ENCODE data around the gene TTC28. TPM values are rescaled to one million over a fixed set of nuclear protein-coding genes. Genes with fewer than 3 reads are reported as not detected.

TTC28 gene
- total and polyA plus RNA-seq, 2 donors (not counting 3 experiments of a cell fraction or from before 2014, with no cell fraction given): 16.5 to 51.1 TPM

DNA sequence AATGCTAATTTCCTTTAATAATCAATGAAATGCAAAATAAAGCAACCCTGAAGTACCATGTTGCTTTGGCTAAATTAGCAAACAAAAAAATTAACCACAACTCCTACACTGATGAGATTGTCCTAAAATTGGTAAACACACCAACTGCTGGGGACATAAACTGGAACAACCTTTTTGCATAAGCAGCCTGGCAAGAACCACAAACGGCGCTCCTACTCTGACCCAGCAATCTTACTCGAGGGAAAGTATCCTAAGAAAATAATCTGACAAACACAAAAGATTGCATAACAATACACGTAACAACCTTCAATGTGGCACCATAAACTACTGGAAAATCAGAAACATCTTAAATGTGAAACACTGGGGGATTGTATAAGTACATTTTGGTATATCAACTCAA, 570.8 kb downstream of the TTC28 start:
- Histone ChIP-seq H3K36me3 (ENCODE audit: control insufficient read depth in 2 of 2, extremely low read depth in 1 of 2, insufficient read depth in 2 of 2, low read length in 2 of 2) (peaks cover 0 to 4% of the 10 kb centered on the region in 2 experiments), H3K27ac (ENCODE audit: insufficient read depth, low read depth, low read length) (no peak overlapping the region), H3K4me3 (replicated peaks in 1 of 3; ENCODE audit: insufficient read depth in 1 of 3, low read depth in 1 of 3, low read length in 3 of 3) (no peak overlapping the region), H3K79me2 (ENCODE audit: control insufficient read depth, insufficient read depth, low read length) (no peaks in the 10 kb centered on the region), H3K4me1 (ENCODE audit: control insufficient read depth, extremely low read depth, insufficient read depth, low read length) (no peaks in the 10 kb centered on the region), H4K20me1 (replicated peaks; ENCODE audit: control insufficient read depth, extremely low read depth, insufficient read depth, low read length) (no peaks in the 10 kb centered on the region), H3K9me1 (replicated peaks; ENCODE audit: control insufficient read depth, extremely low read depth, insufficient read depth, low read length) (no peaks in the 10 kb centered on the region), H3K9me3 (replicated peaks; ENCODE audit: control insufficient read depth, insufficient read depth, low read length) (no peaks in the 10 kb centered on the region), H2AFZ (ENCODE audit: low read depth, low read length) (no peak overlapping the region), H3K9ac (replicated peaks; ENCODE audit: extremely low read depth, insufficient read depth, low read length) (no peak overlapping the region), H3K27me3 (ENCODE audit: control insufficient read depth in 2 of 2, insufficient read depth in 2 of 2, low read length in 2 of 2) (no peaks in the 10 kb centered on the region), H3K4me2 (ENCODE audit: insufficient read depth, low read length) (no peak overlapping the region)
- intact Hi-C loops (cut with micrococcal nuclease) (no loop called here), dilution Hi-C loops (cut with MboI; ENCODE audit: extremely low pct_ligation_motif_present, low sequenced_read_pairs) (no loop called here)
- TF ChIP-seq EZH2 (IDR thresholded peaks at IDR 0.05; ENCODE audit: borderline replicate concordance, low read depth, low read length, severe bottlenecking) (no peak), MAX (IDR thresholded peaks at IDR 0.05; ENCODE audit: insufficient read depth, insufficient read length) (no peak), FOS (IDR thresholded peaks at IDR 0.05; ENCODE audit: borderline replicate concordance, insufficient read depth, low read length) (no peak), MYC (IDR thresholded peaks at IDR 0.05; ENCODE audit: low read depth, low read length) (no peak), POLR2A (IDR thresholded peaks at IDR 0.05; ENCODE audit: low read depth, low read length) (no peak), JUN (IDR thresholded peaks at IDR 0.05; ENCODE audit: borderline replicate concordance, insufficient read depth, insufficient read length, low read depth) (no peak), GATA2 (IDR thresholded peaks at IDR 0.05; ENCODE audit: insufficient read depth, insufficient read length, low read depth, low read length) (no peak), POLR2AphosphoS5 (IDR thresholded peaks at IDR 0.05; ENCODE audit: insufficient read depth, low read depth, low read length) (no peak)
- TF ChIP-seq, protein P1, sequence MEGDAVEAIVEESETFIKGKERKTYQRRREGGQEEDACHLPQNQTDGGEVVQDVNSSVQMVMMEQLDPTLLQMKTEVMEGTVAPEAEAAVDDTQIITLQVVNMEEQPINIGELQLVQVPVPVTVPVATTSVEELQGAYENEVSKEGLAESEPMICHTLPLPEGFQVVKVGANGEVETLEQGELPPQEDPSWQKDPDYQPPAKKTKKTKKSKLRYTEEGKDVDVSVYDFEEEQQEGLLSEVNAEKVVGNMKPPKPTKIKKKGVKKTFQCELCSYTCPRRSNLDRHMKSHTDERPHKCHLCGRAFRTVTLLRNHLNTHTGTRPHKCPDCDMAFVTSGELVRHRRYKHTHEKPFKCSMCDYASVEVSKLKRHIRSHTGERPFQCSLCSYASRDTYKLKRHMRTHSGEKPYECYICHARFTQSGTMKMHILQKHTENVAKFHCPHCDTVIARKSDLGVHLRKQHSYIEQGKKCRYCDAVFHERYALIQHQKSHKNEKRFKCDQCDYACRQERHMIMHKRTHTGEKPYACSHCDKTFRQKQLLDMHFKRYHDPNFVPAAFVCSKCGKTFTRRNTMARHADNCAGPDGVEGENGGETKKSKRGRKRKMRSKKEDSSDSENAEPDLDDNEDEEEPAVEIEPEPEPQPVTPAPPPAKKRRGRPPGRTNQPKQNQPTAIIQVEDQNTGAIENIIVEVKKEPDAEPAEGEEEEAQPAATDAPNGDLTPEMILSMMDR (IDR thresholded peaks at IDR 0.05; ENCODE audit: extremely low read depth in 1 of 2, insufficient read depth in 1 of 2, low read depth in 1 of 2, low read length in 2 of 2): no peak
- ChIA-PET POLR2A (no interaction called here), CTCF (no interaction called here)
- DNase-seq (ENCODE audit: low read depth, low spot score) (no peak), FAIRE-seq (no peak)
- no TSS peak for BruUV-seq (replicated peaks)

Measured in endothelial cell of umbilical vein (primary cell).